ENCODE measurements around the gene SCYGR5. TPM values are rescaled to one million over a fixed set of nuclear protein-coding genes. Genes with fewer than 3 reads are reported as not detected.
A peak's percentile ranks its signal among the peaks of the same experiment; 100 is the strongest.
"Not testable (repeated sequence)": the region's sequence is repeated elsewhere in the genome, so short reads cannot be mapped to it uniquely, and the experiment has no call there.

SCYGR5 gene
- total RNA-seq = not detected in 2 replicates

GRCh38 chr2:227666631-227667170, at the start of gene SCYGR5:
TSS of gene SCYGR5 (plus strand) at chr2:227666804. CDS start at chr2:227666804, 0 bp downstream.
- H3K36me3 ChIP-seq (ENCODE audit: control insufficient read depth, insufficient read depth, low read length); DNase-seq (ENCODE audit: low read depth); H3K27me3 ChIP-seq (ENCODE audit: control insufficient read depth, insufficient read depth, low read length); H3K4me3 ChIP-seq (ENCODE audit: low read depth, low read length): not testable (repeated sequence)

- no peak for DNase-seq (ENCODE audit: low read depth)
- no peak within 1 kb of the TSS for H3K4me3 ChIP-seq (ENCODE audit: low read depth, low read length)
- TF ChIP-seq, protein P1, sequence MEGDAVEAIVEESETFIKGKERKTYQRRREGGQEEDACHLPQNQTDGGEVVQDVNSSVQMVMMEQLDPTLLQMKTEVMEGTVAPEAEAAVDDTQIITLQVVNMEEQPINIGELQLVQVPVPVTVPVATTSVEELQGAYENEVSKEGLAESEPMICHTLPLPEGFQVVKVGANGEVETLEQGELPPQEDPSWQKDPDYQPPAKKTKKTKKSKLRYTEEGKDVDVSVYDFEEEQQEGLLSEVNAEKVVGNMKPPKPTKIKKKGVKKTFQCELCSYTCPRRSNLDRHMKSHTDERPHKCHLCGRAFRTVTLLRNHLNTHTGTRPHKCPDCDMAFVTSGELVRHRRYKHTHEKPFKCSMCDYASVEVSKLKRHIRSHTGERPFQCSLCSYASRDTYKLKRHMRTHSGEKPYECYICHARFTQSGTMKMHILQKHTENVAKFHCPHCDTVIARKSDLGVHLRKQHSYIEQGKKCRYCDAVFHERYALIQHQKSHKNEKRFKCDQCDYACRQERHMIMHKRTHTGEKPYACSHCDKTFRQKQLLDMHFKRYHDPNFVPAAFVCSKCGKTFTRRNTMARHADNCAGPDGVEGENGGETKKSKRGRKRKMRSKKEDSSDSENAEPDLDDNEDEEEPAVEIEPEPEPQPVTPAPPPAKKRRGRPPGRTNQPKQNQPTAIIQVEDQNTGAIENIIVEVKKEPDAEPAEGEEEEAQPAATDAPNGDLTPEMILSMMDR (IDR thresholded peaks at IDR 0.05; ENCODE audit: insufficient read depth, low read length, poor library complexity, severe bottlenecking) = no peak
- no peaks in the 10 kb centered on the region for H3K27me3 ChIP-seq (ENCODE audit: control insufficient read depth, insufficient read depth, low read length)
- H3K36me3 ChIP-seq (ENCODE audit: control insufficient read depth, insufficient read depth, low read length) = no peaks in the 10 kb centered on the region
These were observed 49.0 kb upstream of the SCYGR5 start, which contains the start of gene SCYGR4 for GRCh38 chr2:227617316-227618230. TSS of gene SCYGR4 (plus strand) at chr2:227617498. CDS start at chr2:227617498, 0 bp downstream.

GRCh38 chr2:227623226-227623625, 43.4 kb upstream of the SCYGR5 start:
- Histone ChIP-seq H3K4me3 (ENCODE audit: low read depth, low read length) (no peak overlapping the region), H3K27me3 (ENCODE audit: control insufficient read depth, insufficient read depth, low read length) (no peaks in the 10 kb centered on the region), H3K36me3 (ENCODE audit: control insufficient read depth, insufficient read depth, low read length) (no peaks in the 10 kb centered on the region)
- TF ChIP-seq, protein P1 (IDR thresholded peaks at IDR 0.05; ENCODE audit: insufficient read depth, low read length, poor library complexity, severe bottlenecking) = no peak
- DNase-seq (ENCODE audit: low read depth) = peak; percentile 2

GRCh38 chr2:227625420-227625819, 41.2 kb upstream of the SCYGR5 start:
- DNase-seq (ENCODE audit: low read depth) = no peak
- TF ChIP-seq, protein P1 (IDR thresholded peaks at IDR 0.05; ENCODE audit: insufficient read depth, low read length, poor library complexity, severe bottlenecking) = no peak
- H3K27me3 ChIP-seq (ENCODE audit: control insufficient read depth, insufficient read depth, low read length) = no peaks in the 10 kb centered on the region
- no peaks in the 10 kb centered on the region for H3K36me3 ChIP-seq (ENCODE audit: control insufficient read depth, insufficient read depth, low read length)
- no peak overlapping the region for H3K4me3 ChIP-seq (ENCODE audit: low read depth, low read length)

DNA sequence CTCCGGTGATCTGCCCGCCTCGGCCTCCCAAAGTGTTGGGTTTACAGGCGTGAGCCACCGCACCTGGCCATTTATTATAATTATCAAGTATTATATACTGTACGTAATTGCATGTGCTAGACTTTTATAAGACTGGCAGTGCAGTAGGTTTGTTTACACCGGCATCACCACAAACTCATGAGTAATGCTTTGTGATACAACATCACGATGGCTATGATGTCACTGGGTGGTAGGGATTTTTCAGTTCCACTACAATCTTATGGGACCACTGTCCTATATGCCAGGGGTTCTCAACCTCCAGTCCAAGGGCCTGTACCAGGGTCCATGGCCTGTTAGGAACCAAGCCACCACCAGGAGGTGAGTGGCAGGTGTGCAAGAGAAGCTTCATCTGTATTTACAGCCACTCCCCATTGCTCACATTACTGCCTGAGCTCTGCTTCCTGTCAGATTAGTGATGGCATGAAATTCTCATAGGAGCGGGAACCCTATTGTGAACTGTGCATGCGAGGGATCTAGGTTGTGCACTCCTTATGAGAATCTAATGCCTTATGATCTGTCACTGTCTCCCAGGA, 39.9 kb upstream of the SCYGR5 start:
- Histone ChIP-seq H3K36me3 (ENCODE audit: control insufficient read depth, insufficient read depth, low read length) (no peaks in the 10 kb centered on the region), H3K27me3 (ENCODE audit: control insufficient read depth, insufficient read depth, low read length) (no peaks in the 10 kb centered on the region), H3K4me3 (ENCODE audit: low read depth, low read length) (no peak overlapping the region)
- TF ChIP-seq, protein P1 (IDR thresholded peaks at IDR 0.05; ENCODE audit: insufficient read depth, low read length, poor library complexity, severe bottlenecking) = no peak
- DNase-seq (ENCODE audit: low read depth) = no peak

GRCh38 chr2:227627769-227628168, 38.8 kb upstream of the SCYGR5 start:
- TF ChIP-seq, protein P1 (IDR thresholded peaks at IDR 0.05; ENCODE audit: insufficient read depth, low read length, poor library complexity, severe bottlenecking) = no peak
- H3K36me3 ChIP-seq (ENCODE audit: control insufficient read depth, insufficient read depth, low read length) = no peaks in the 10 kb centered on the region
- DNase-seq (ENCODE audit: low read depth) = no peak
- H3K27me3 ChIP-seq (ENCODE audit: control insufficient read depth, insufficient read depth, low read length) = no peaks in the 10 kb centered on the region
- H3K4me3 ChIP-seq (ENCODE audit: low read depth, low read length) = no peak overlapping the region
